Esophagus muscularis mucosa (tissue), 4 donors: ENCODE data around the gene C2orf66. TPM values are rescaled to one million over a fixed set of nuclear protein-coding genes. Genes with fewer than 3 reads are reported as not detected.

Experiments
- DNase-seq: peaks from one replicate; pipeline ENCODE4 v3.0.0-alpha.2; 2017; ENCODE audit errors: extremely low spot score
- H3K27ac ChIP-seq, 4 donors: fragments of 200-600 bp; sonication (generic); replicated peaks in 1 of 4; 1 replicate in 3 of 4; 2 replicates in 1 of 4; pipeline ENCODE4 v1.5.1; 2016 to 2019; ENCODE audit warnings: mild to moderate bottlenecking in 1 of 4
- H3K27me3 ChIP-seq, 4 donors: fragments of 200-600 bp; sonication (generic); one replicate each; pipeline versions ENCODE4 v1.5.1 to v1.6.0; 2016 to 2019
- H3K36me3 ChIP-seq, 4 donors: fragments of 200-600 bp; sonication (generic); one replicate each; pipeline ENCODE4 v1.5.1; 2016 to 2019
- H3K4me1 ChIP-seq, 4 donors: fragments of 200-600 bp; sonication (generic); one replicate each; pipeline ENCODE4 v1.5.1; 2016 to 2019
- H3K4me3 ChIP-seq, 4 donors: fragments of 200-600 bp; sonication (generic); 1 replicate in 2 of 4; 2 replicates in 2 of 4; pipeline ENCODE4 v1.5.1; 2016 to 2019; ENCODE audit warnings: mild to moderate bottlenecking in 4 of 4, moderate library complexity in 1 of 4
- H3K9me3 ChIP-seq, 4 donors: fragments of 200-600 bp; sonication (generic); 1 replicate in 3 of 4; 2 replicates in 1 of 4; pipeline ENCODE4 v1.5.1; 2016 to 2019
- CTCF ChIP-seq, 3 experiments: fragments of 200-600 bp in 2 of 3; fragments of 450-650 bp in 1 of 3; sonication (generic) in 2 of 3; IDR thresholded peaks; one replicate each; pipeline ENCODE4 v1.5.1; 2017 to 2019; ENCODE audit warnings: antibody characterized with exemption in 3 of 3, mild to moderate bottlenecking in 2 of 3, moderate library complexity in 1 of 3
- EP300 ChIP-seq: sonication (generic); formaldehyde crosslinking; IDR thresholded peaks from one replicate; pipeline ENCODE4 v1.6.1; 2017; ENCODE audit warnings: antibody characterized with exemption
- POLR2A ChIP-seq: fragments of 450-650 bp; IDR thresholded peaks from one replicate; pipeline ENCODE4 v1.6.1; 2017; ENCODE audit warnings: antibody characterized with exemption, moderate library complexity, mild to moderate bottlenecking, low read depth
- POLR2AphosphoS5 ChIP-seq, 2 donors: sonication (generic); formaldehyde crosslinking; IDR thresholded peaks; one replicate each; pipeline ENCODE4 v1.6.1; 2017; ENCODE audit warnings: antibody characterized with exemption in 2 of 2
- WGBS: methylation state at CpG from one replicate; pipeline ENCODE4 v1.1.5; 2018; 5-methylcytosine and 5-hydroxymethylcytosine counted together
- intact Hi-C: fragments of 100-400 bp; cut with DNase I; formaldehyde crosslinking; loops from one replicate; pipeline ENCODE4 v1.15.1; 2023
- total RNA-seq, 4 donors: library from RNA; depleted of rRNA; stranded (reverse); fragments of >200 nt; gene quantifications; one replicate each; pipeline versions ENCODE4 v1.1.0 to v1.2.1, GENCODE V29; 2016

C2orf66 gene
- total RNA-seq, 4 donors from 2014 or later: not detected

DNA sequence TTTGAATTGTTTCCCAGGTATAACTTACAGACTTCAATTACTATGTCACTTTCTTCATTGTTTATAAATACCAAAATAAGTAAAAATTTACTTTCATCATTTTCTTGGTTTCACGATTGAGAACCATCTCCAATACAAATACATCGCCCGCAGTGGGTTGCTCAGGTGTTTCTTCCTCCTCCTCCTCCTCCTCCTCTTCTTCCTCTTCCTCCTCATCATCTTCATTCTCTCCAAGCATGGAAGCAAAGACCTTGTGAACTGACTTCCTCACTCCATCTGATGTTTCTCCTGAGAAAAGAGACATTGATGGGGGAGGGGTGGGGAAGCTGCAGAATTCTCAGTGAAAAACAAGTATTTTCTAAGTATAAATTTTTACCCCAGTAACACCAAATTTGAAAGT, 16.3 kb downstream of the C2orf66 start:
- Histone ChIP-seq H3K27ac (no peak overlapping the region), H3K4me3 (no peak overlapping the region), H3K9me3 (no peaks in the 10 kb centered on the region), H3K27me3 (no peaks in the 10 kb centered on the region), H3K4me1 (peaks cover 0 to 19% (median 15%) of the 10 kb centered on the region in 4 donors), H3K36me3 (peaks cover 31 to 96% (median 85%) of the 10 kb centered on the region in 4 donors)
- DNase-seq: no peak
- 96% methylated on average over 3 of the region's 3 CpGs for WGBS
- TF ChIP-seq POLR2A (no peak), EP300 (no peak), POLR2AphosphoS5 (IDR thresholded peaks at IDR 0.05) (no peak), CTCF (IDR thresholded peaks at IDR 0.05) (no peak)
- intact Hi-C loops: loop anchor here (10.0 kb wide), 1 partner anchor 132 kb away; the partner anchor contains the start of gene PGAP1

DNA sequence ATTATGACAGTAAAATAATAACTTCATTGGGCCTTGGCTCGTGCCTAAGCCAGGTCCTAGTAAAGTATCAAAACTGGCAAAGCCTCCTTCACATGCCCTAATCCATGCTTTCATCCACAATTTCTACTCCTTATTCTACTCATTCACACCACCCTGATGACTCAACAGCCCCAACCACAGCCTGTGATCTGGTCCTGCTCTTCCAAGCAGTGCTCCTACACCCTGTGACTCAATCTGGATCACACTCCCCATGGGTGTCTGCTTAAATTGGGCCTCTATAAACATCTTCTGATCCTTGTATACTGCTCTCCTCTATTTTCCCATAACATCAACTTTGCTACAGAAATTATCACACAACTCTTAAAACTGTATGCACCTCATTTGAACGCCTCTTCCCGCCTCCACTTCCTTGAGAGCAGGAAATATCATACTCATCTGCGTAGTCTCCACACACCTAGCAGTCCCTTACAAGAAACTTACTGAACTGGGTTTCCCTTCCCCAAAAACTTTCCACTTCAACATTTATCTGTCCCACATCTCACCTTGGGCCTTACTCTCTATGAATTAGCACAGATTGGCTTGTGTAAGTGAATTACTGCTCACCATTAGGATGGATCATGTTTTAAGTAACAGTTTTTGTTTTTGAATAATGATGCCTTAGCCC, 25.6 kb downstream of the C2orf66 start:
- H3K27ac ChIP-seq: no peak overlapping the region
- H3K4me1 ChIP-seq: no peaks in the 10 kb centered on the region
- peaks cover 50 to 96% (median 83%) of the 10 kb centered on the region in 4 donors for H3K36me3 ChIP-seq
- intact Hi-C loops: no loop called here
- no peak overlapping the region for H3K4me3 ChIP-seq
- 94% methylated on average over 4 of the region's 4 CpGs for WGBS
- TF ChIP-seq POLR2A (no peak), EP300 (no peak), CTCF (IDR thresholded peaks at IDR 0.05) (no peak), POLR2AphosphoS5 (IDR thresholded peaks at IDR 0.05) (no peak)
- no peaks in the 10 kb centered on the region for H3K9me3 ChIP-seq
- no peaks in the 10 kb centered on the region for H3K27me3 ChIP-seq
- DNase-seq: no peak

GRCh38 chr2:196767101-196767500, 42.1 kb downstream of the C2orf66 start:
- H3K4me1 ChIP-seq: no peaks in the 10 kb centered on the region
- TF ChIP-seq POLR2A (no peak), CTCF (IDR thresholded peaks at IDR 0.05) (no peak), EP300 (no peak), POLR2AphosphoS5 (IDR thresholded peaks at IDR 0.05) (no peak)
- no peaks in the 10 kb centered on the region for H3K27me3 ChIP-seq
- no peak overlapping the region for H3K4me3 ChIP-seq
- DNase-seq: no peak
- H3K27ac ChIP-seq: no peak overlapping the region
- 79% methylated on average over 1 of the region's 1 CpG for WGBS
- no peaks in the 10 kb centered on the region for H3K9me3 ChIP-seq
- H3K36me3 ChIP-seq: peaks cover 37 to 98% (median 67%) of the 10 kb centered on the region in 4 donors
- intact Hi-C loops: no loop called here

- Histone ChIP-seq H3K4me1 (peaks cover 0 to 3% (median 0%) of the 10 kb centered on the region in 4 donors), H3K27ac (no peak overlapping the region), H3K4me3 (no peak overlapping the region), H3K9me3 (peaks cover 0 to 9% (median 3%) of the 10 kb centered on the region in 4 donors), H3K27me3 (no peaks in the 10 kb centered on the region), H3K36me3 (peaks cover 4 to 25% (median 17%) of the 10 kb centered on the region in 4 donors)
- WGBS: 55% methylated on average over 5 of the region's 5 CpGs
- intact Hi-C loops: no loop called here
- TF ChIP-seq POLR2A (no peak), EP300 (no peak), CTCF (IDR thresholded peaks at IDR 0.05) (no peak), POLR2AphosphoS5 (IDR thresholded peaks at IDR 0.05) (no peak)
- DNase-seq: no peak
Observed at GRCh38 chr2:196759378-196759706, 49.8 kb downstream of the C2orf66 start.
